HCT116 (cell line): ENCODE data around the gene VIT. TPM values are rescaled to one million over a fixed set of nuclear protein-coding genes. Genes with fewer than 3 reads are reported as not detected.

Experiments used
- ATAC-seq: fragments of 200-7000 bp; cut with Tn5 transposase; 2 replicates; pipeline ENCODE4 v1.9.1; 2020; ENCODE audit warnings: mild to moderate bottlenecking, moderate library complexity
- BruUV-seq: library from RNA; stranded (reverse); fragments of 400-500 nt; replicated peaks from 2 replicates; lab custom pipeline; 2021; lab: Mats Ljungman, UMichigan
- CTCF ChIA-PET: fragments of 300-600 bp; sonication (Branson Sonifier 250); formaldehyde crosslinking; loops from one replicate; lab custom pipeline; 2021; ENCODE audit warnings: antibody characterized with exemption; lab: Charles Lee
- POLR2A ChIA-PET: fragments of 300-600, 350-600 bp; sonication (Branson Sonifier 250); formaldehyde crosslinking; loops from one replicate; lab custom pipeline; 2021; ENCODE audit warnings: antibody characterized with exemption; lab: Charles Lee
- RAD21 ChIA-PET, 2 experiments: fragments of 300-600 bp; sonication (Branson Sonifier 250); formaldehyde crosslinking; loops; one replicate each; lab custom pipeline; 2023; ENCODE audit warnings: low total read pairs in 2 of 2; ENCODE audit not compliant: uncharacterized antibody in 2 of 2, unreplicated experiment in 2 of 2, low non-redundant PET in 1 of 2; lab: Charles Lee
- DNase-seq: peaks from one replicate; pipeline ENCODE4 v3.0.0-alpha.2; 2010; ENCODE audit warnings: low read depth, low spot score
- H2AFZ ChIP-seq: fragments of 200-600 bp; shearing (Covaris generic), sonication (generic); 2 replicates; pipeline ENCODE4 v1.6.1; 2017; ENCODE audit warnings: low read depth, mixed run types, mixed read lengths, antibody characterized with exemption, low read length; ENCODE audit not compliant: poor library complexity, severe bottlenecking
- H3K27ac ChIP-seq: 2 replicates; pipeline ENCODE4 v1.5.1; 2012; ENCODE audit warnings: low read depth, low read length
- H3K27me3 ChIP-seq: fragments of 200-600 bp; sonication (generic); 2 replicates; pipeline ENCODE4 v1.6.1; 2016; ENCODE audit warnings: mixed run types, low read length, mixed read lengths; ENCODE audit not compliant: insufficient read depth
- H3K36me3 ChIP-seq, 2 experiments: fragments of 200-500 bp in 1 of 2; fragments of 200-600 bp in 1 of 2; sonication (Bioruptor generic) in 1 of 2; sonication (generic) in 1 of 2; 2 replicates each; pipeline versions ENCODE4 v1.5.1 to v1.6.1; 2014 to 2016; ENCODE audit warnings: low read length in 2 of 2, inconsistent platforms in 1 of 2, mixed read lengths in 1 of 2, mixed run types in 1 of 2; ENCODE audit not compliant: insufficient read depth in 2 of 2, control insufficient read depth in 1 of 2
- H3K4me1 ChIP-seq, 2 experiments: fragments of 200-600 bp in 1 of 2; sonication (generic) in 1 of 2; 2 replicates each; pipeline versions ENCODE4 v1.5.1 to v1.6.1; 2012 to 2017; ENCODE audit warnings: low read length in 2 of 2, inconsistent platforms in 1 of 2, mild to moderate bottlenecking in 1 of 2, mixed read lengths in 1 of 2, mixed run types in 1 of 2, moderate library complexity in 1 of 2; ENCODE audit not compliant: insufficient read depth in 2 of 2, control insufficient read depth in 1 of 2
- H3K4me2 ChIP-seq: fragments of 200-600 bp; sonication (generic); 2 replicates; pipeline ENCODE4 v1.6.1; 2017; ENCODE audit warnings: mixed run types, low read length, mixed read lengths
- H3K4me3 ChIP-seq, 2 experiments: fragments of 200-600 bp in 1 of 2; sonication (generic) in 1 of 2; replicated peaks in 1 of 2; 2 replicates each; pipeline ENCODE4 v1.5.1; 2011 to 2016; ENCODE audit warnings: low read length in 2 of 2, control low read depth in 1 of 2, low read depth in 1 of 2, mild to moderate bottlenecking in 1 of 2, mixed read lengths in 1 of 2, mixed run types in 1 of 2
- H3K79me2 ChIP-seq: fragments of 200-600 bp; sonication (generic); 2 replicates; pipeline ENCODE4 v1.6.1; 2017; ENCODE audit warnings: mild to moderate bottlenecking, mixed run types, low read length, moderate library complexity, mixed read lengths; ENCODE audit not compliant: insufficient read depth
- H3K9ac ChIP-seq: fragments of 200-600 bp; sonication (generic); 2 replicates; pipeline ENCODE4 v1.6.1; 2016; ENCODE audit warnings: low read length, mixed read lengths
- H3K9me2 ChIP-seq: fragments of 200-600 bp; sonication (generic), shearing (Covaris generic); 2 replicates; pipeline ENCODE4 v1.6.1; 2017; ENCODE audit warnings: mixed run types, mild to moderate bottlenecking, moderate library complexity; ENCODE audit not compliant: insufficient read depth
- H3K9me3 ChIP-seq, 2 experiments: fragments of 200-500 bp in 1 of 2; fragments of 200-600 bp in 1 of 2; sonication (Bioruptor generic) in 1 of 2; sonication (generic) in 1 of 2; 2 replicates each; pipeline ENCODE4 v1.6.1; 2014 to 2017; ENCODE audit warnings: low read length in 2 of 2, mixed read lengths in 2 of 2, inconsistent platforms in 1 of 2, low read depth in 1 of 2, mild to moderate bottlenecking in 1 of 2, mixed run types in 1 of 2, moderate library complexity in 1 of 2; ENCODE audit not compliant: control insufficient read depth in 1 of 2, insufficient read depth in 1 of 2
- H4K20me1 ChIP-seq: fragments of 200-600 bp; sonication (generic), shearing (Covaris generic); 2 replicates; pipeline ENCODE4 v1.6.1; 2017; ENCODE audit warnings: mixed run types, mild to moderate bottlenecking, moderate library complexity; ENCODE audit not compliant: insufficient read depth
- ATF3 ChIP-seq: IDR thresholded peaks from 2 replicates; pipeline ENCODE4 v1.6.1; 2012
- CBX3 ChIP-seq: IDR thresholded peaks from 2 replicates; pipeline ENCODE4 v1.6.1; 2012; ENCODE audit warnings: low read depth
- CTCF ChIP-seq, 3 experiments: fragments of 200-600 bp in 1 of 3; sonication (generic) in 1 of 3; IDR thresholded peaks in 2 of 3; conservative IDR thresholded peaks in 1 of 3; 2 replicates each; pipeline ENCODE4 v1.5.1; 2012 to 2017; ENCODE audit warnings: low read depth in 2 of 3, low read length in 2 of 3, antibody characterized with exemption in 1 of 3, borderline replicate concordance in 1 of 3, control low read depth in 1 of 3, mild to moderate bottlenecking in 1 of 3, mixed read lengths in 1 of 3, mixed run types in 1 of 3, moderate library complexity in 1 of 3; ENCODE audit not compliant: insufficient read depth in 1 of 3
- ELF1 ChIP-seq: IDR thresholded peaks from 2 replicates; pipeline ENCODE4 v1.6.1; 2012; ENCODE audit warnings: low read depth, borderline replicate concordance
- EZH2 ChIP-seq: fragments of 200-600 bp; sonication (generic); IDR thresholded peaks from 2 replicates; pipeline ENCODE4 v1.6.1; 2017; ENCODE audit warnings: antibody characterized with exemption, mixed run types
- EZH2phosphoT487 ChIP-seq: fragments of 200-600 bp; IDR thresholded peaks from 2 replicates; pipeline ENCODE4 v1.6.1; 2018; ENCODE audit warnings: antibody characterized with exemption, borderline replicate concordance
- JUND ChIP-seq: IDR thresholded peaks from 2 replicates; pipeline ENCODE4 v1.6.1; 2012
- RAD21 ChIP-seq: IDR thresholded peaks from 2 replicates; pipeline ENCODE4 v1.6.1; 2012; ENCODE audit warnings: low read depth, mild to moderate bottlenecking
- REST ChIP-seq: IDR thresholded peaks from 2 replicates; pipeline ENCODE4 v1.6.1; 2012; ENCODE audit warnings: low read depth
- SIN3A ChIP-seq: IDR thresholded peaks from 2 replicates; pipeline ENCODE4 v1.6.1; 2012; ENCODE audit warnings: low read depth
- SP1 ChIP-seq: IDR thresholded peaks from 2 replicates; pipeline ENCODE4 v1.6.1; 2012; ENCODE audit warnings: low read depth
- SRF ChIP-seq: IDR thresholded peaks from 2 replicates; pipeline ENCODE4 v1.6.1; 2012; ENCODE audit warnings: low read depth
- ZBTB33 ChIP-seq: IDR thresholded peaks from 2 replicates; pipeline ENCODE4 v1.6.1; 2011; ENCODE audit warnings: mild to moderate bottlenecking, low read length, moderate library complexity; ENCODE audit not compliant: insufficient replicate concordance; ENCODE audit errors: extremely low read depth
- intact Hi-C: fragments of 100-400 bp; cut with micrococcal nuclease; formaldehyde crosslinking; loops from 2 replicates; pipeline ENCODE4 v1.10.0; 2022
- total RNA-seq: library from RNA; stranded (reverse); gene quantifications from one replicate; pipeline ENCODE4 v1.2.1, GENCODE V29; 2021; ENCODE audit not compliant: unreplicated experiment

The VIT gene
- total RNA-seq, 1 experiment from 2014 or later: not detected

- ChIA-PET CTCF (no interaction called here), RAD21 (no interaction called here)
- Histone ChIP-seq H3K4me2 (no peak overlapping the region), H3K36me3 (no peaks in the 10 kb centered on the region)
- no TSS peak for BruUV-seq
- intact Hi-C loops: no loop called here
- TF ChIP-seq SRF (no peak), JUND (no peak), RAD21 (no peak), EZH2phosphoT487 (no peak), SIN3A (no peak)
- TF ChIP-seq, all 23 proteins: peak for 0
- Histone ChIP-seq H3K9me3 (no peaks in the 10 kb centered on the region), H3K27me3 (no peaks in the 10 kb centered on the region), H3K79me2 (no peaks in the 10 kb centered on the region), H3K27ac (no peak overlapping the region), H3K9ac (no peak overlapping the region), H4K20me1 (no peaks in the 10 kb centered on the region), H3K9me2 (no peaks in the 10 kb centered on the region), H3K4me1 (no peaks in the 10 kb centered on the region), H3K4me3 (no peak overlapping the region), H2AFZ (no peak overlapping the region)
- ATAC-seq: no peak
- no peak for DNase-seq
- POLR2A ChIA-PET: no interaction called here
Measured at GRCh38 chr2:36802952-36803351, 106.4 kb downstream of the VIT start.

- Histone ChIP-seq H3K27ac (no peak overlapping the region), H4K20me1 (no peaks in the 10 kb centered on the region), H3K4me2 (no peak overlapping the region), H3K27me3 (no peaks in the 10 kb centered on the region), H3K9ac (no peak overlapping the region), H3K79me2 (no peaks in the 10 kb centered on the region), H3K9me2 (no peaks in the 10 kb centered on the region), H3K4me3 (no peak overlapping the region), H2AFZ (no peak overlapping the region), H3K36me3 (no peaks in the 10 kb centered on the region), H3K4me1 (no peaks in the 10 kb centered on the region), H3K9me3 (no peaks in the 10 kb centered on the region)
- DNase-seq: no peak
- intact Hi-C loops: no loop called here
- BruUV-seq: no TSS peak
- POLR2A ChIA-PET: no interaction called here
- no peak for ATAC-seq
- RAD21 ChIA-PET: no interaction called here
- CTCF ChIA-PET: no interaction called here
- TF ChIP-seq SP1 (no peak), ELF1 (no peak), CTCF (IDR thresholded peaks at IDR 0.05 in 2 of 3, conservative IDR thresholded peaks at IDR 0.05 in 1 of 3; ENCODE audit: borderline replicate concordance in 1 of 3, insufficient read depth in 1 of 3, low read depth in 2 of 3, low read length in 2 of 3) (no peak), EZH2 (no peak), CBX3 (no peak), ZBTB33 (no peak), ATF3 (no peak), REST (no peak)
Measured at GRCh38 chr2:36805635-36806224, 109.2 kb downstream of the VIT start.
